ENCODE data around the gene DISP2. TPM values are rescaled to one million over a fixed set of nuclear protein-coding genes. Genes with fewer than 3 reads are reported as not detected.

Gene DISP2
- total RNA-seq, 1 experiment from 2014 or later, result 1.3 TPM

DNA sequence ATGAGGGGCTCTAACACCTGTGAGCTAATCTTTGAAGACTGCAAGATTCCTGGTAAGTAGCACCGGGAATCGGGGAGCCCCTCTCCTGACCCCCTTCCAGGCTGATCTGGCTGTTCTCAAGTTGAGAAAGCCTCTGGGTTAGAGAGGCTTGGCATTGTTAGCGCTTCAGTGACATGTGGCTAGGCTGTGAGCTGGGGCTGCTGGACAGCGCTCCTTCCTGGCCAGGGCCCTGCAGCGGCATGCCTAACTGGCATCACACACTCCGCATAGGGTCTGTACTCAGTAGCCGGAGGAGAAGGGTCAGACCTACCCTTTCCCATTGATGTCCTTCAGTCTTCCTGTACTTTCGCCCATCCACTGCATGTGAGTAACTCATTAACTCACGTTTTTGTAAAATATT lies 55.0 kb downstream of the DISP2 start:
- H3K4me1 ChIP-seq (ENCODE audit: insufficient read depth, low read length), result no peaks in the 10 kb centered on the region
- peaks cover 53 to 87% (median 87%) of the 10 kb centered on the region in 3 experiments; a peak in 6 of 7 replicates for H3K36me3 Mint-ChIP-seq (ENCODE audit: insufficient read depth in 1 of 3, low read depth in 3 of 3)
- no peaks in the 10 kb centered on the region for H3K23me2 ChIP-seq (ENCODE audit: insufficient read length, low read depth, low read length, poor library complexity, severe bottlenecking)
- no peaks in the 10 kb centered on the region for H3K9me3 Mint-ChIP-seq
- no peaks in the 10 kb centered on the region for H3K27me3 ChIP-seq (ENCODE audit: insufficient read depth, low read length)
- H3T11ph ChIP-seq (ENCODE audit: low read length), result no peak overlapping the region
- WGBS (ENCODE audit: extremely low coverage, insufficient read length, low lambda C conversion rate), result no CpG with 5 or more reads among the region's 9 CpGs
- H3K79me1 ChIP-seq (ENCODE audit: insufficient read depth, low read depth, low read length, poor library complexity, severe bottlenecking), result no peaks in the 10 kb centered on the region
- no peak overlapping the region for H2BK5ac ChIP-seq (ENCODE audit: insufficient read length, low read length)
- no peaks in the 10 kb centered on the region for H4K20me1 ChIP-seq (ENCODE audit: control insufficient read depth, insufficient read depth, insufficient read length)
- H3K4me2 ChIP-seq (ENCODE audit: insufficient read depth, insufficient read length, low read length), result no peak overlapping the region
- no peak overlapping the region for H3K4ac ChIP-seq (ENCODE audit: low read depth, low read length)
- TF ChIP-seq, protein P1, sequence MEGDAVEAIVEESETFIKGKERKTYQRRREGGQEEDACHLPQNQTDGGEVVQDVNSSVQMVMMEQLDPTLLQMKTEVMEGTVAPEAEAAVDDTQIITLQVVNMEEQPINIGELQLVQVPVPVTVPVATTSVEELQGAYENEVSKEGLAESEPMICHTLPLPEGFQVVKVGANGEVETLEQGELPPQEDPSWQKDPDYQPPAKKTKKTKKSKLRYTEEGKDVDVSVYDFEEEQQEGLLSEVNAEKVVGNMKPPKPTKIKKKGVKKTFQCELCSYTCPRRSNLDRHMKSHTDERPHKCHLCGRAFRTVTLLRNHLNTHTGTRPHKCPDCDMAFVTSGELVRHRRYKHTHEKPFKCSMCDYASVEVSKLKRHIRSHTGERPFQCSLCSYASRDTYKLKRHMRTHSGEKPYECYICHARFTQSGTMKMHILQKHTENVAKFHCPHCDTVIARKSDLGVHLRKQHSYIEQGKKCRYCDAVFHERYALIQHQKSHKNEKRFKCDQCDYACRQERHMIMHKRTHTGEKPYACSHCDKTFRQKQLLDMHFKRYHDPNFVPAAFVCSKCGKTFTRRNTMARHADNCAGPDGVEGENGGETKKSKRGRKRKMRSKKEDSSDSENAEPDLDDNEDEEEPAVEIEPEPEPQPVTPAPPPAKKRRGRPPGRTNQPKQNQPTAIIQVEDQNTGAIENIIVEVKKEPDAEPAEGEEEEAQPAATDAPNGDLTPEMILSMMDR (conservative IDR thresholded peaks at IDR 0.05), result no peak
- H2BK120ac ChIP-seq (ENCODE audit: low read depth, low read length, poor library complexity, severe bottlenecking), result no peak overlapping the region
- H2AFZ ChIP-seq (ENCODE audit: low read length), result no peak overlapping the region
- no peak overlapping the region for H2BK15ac ChIP-seq (ENCODE audit: low read depth, low read length)
- H3K9me3 ChIP-seq (ENCODE audit: control insufficient read depth, low read depth, low read length), result no peaks in the 10 kb centered on the region
- H4K8ac ChIP-seq (replicated peaks; ENCODE audit: insufficient read length, low read depth, low read length), result no peak overlapping the region
- no peak overlapping the region for H3K9ac ChIP-seq (ENCODE audit: extremely low read depth, insufficient read length, low read length)
- no peak overlapping the region for H2BK12ac ChIP-seq (ENCODE audit: insufficient read length, low read depth, low read length)
- H3K27ac ChIP-seq (ENCODE audit: insufficient read length, low read depth, low read length), result no peak overlapping the region
- H2BK20ac ChIP-seq (ENCODE audit: low read depth, low read length, poor library complexity, severe bottlenecking), result no peak overlapping the region
- H3K4me1 Mint-ChIP-seq, result no peaks in the 10 kb centered on the region; a peak in 1 of 4 replicates
- H2AK5ac ChIP-seq (ENCODE audit: insufficient read length, low read length), result no peak overlapping the region
- no peaks in the 10 kb centered on the region for H3K27me3 Mint-ChIP-seq (ENCODE audit: low read depth)
- no peaks in the 10 kb centered on the region for H3K79me2 ChIP-seq (ENCODE audit: insufficient read depth, low read length)
- no peak overlapping the region for H3K18ac ChIP-seq (ENCODE audit: insufficient read length, low read depth, low read length)
- no peak overlapping the region for H3K56ac ChIP-seq (ENCODE audit: insufficient read length, low read depth, low read length)
- H3K4me3 Mint-ChIP-seq, result no peak overlapping the region
- no peak overlapping the region for H3K27ac Mint-ChIP-seq
- no peak overlapping the region for H3K23ac ChIP-seq (ENCODE audit: insufficient read length, low read depth, low read length)
- no peak overlapping the region for H4K91ac ChIP-seq (ENCODE audit: insufficient read length, low read depth, low read length)
- no peak overlapping the region for H3K14ac ChIP-seq (ENCODE audit: insufficient read depth, low read length)
- H4K5ac ChIP-seq (ENCODE audit: insufficient read length, low read depth, low read length), result no peak overlapping the region
- DNase-seq, result no peak
